Activated CD8-positive, alpha-beta memory T cell treated with anti-CD3 and anti-CD28 coated beads, Interleukin-2, amount 50 U/mL, for 4 hours (primary cell): ENCODE measurements around the gene FILIP1L.

ENCODE experiments used
- DNase-seq: peaks from one replicate; pipeline ENCODE4 v3.0.0-alpha.2; 2020

The FILIP1L gene

GRCh38 chr3:100005665-100006393 is 108.5 kb downstream of the FILIP1L start:
- DNase-seq: no peak

DNA sequence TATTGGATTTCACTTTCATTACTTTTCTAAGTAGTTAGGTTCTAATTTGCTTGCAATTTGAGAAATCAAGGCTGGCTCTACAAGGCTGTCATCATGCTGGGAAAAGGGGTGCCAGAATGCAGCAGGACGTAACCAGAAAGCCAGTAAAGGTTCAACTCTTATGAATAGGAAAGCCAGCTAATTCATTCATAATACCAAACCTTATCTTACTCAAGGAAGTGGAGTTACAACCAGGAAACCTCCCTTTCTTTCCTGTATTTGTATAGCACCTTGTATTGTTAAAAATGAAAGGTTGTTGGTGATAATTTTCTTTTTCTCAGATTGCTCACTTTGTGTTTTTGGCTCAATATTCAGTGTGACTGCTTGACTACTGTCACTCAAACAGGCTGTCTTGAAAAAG is 109.4 kb downstream of the FILIP1L start:
- no peak for DNase-seq

DNA sequence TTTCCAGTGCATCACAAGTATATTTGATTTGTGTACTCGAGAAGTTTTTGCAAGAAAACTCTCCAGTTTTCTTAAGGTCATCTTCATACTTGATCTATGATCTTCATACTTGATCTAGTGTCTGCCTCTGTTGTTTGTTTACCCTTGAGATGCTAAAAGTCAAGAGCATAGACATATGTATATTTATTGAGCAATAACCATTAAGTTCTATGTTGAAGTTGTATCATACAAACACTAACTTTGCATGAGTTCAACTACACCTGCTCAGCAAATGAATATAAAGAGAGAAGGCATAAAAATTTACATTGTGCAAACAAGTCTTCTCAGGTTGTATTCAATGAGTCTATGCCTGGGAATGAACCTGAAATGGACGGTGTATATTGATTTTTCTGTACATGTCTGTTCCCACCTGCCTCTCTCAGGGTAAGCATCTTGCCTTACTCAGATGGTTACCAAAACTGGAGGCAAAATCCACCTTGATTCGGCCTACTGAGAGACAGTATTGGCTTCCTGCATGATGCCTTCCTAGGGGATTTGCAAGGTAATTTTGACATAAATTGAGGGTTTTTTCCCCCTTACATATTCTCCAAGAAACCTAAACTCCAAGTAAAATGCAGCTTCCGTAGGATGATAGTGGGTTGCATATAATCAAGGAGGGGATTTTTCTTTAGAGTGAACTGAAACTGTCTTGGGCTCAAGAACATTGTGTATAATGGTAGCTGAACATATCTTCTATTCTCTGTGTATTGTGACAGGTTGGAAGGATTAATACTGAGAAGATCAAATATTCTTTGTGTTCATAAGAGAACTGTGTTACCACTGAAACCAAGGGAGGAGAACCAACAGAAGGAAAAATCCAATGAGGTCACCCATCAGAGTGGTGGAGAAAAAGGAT is 110.4 kb downstream of the FILIP1L start:
- DNase-seq: no peak

DNA sequence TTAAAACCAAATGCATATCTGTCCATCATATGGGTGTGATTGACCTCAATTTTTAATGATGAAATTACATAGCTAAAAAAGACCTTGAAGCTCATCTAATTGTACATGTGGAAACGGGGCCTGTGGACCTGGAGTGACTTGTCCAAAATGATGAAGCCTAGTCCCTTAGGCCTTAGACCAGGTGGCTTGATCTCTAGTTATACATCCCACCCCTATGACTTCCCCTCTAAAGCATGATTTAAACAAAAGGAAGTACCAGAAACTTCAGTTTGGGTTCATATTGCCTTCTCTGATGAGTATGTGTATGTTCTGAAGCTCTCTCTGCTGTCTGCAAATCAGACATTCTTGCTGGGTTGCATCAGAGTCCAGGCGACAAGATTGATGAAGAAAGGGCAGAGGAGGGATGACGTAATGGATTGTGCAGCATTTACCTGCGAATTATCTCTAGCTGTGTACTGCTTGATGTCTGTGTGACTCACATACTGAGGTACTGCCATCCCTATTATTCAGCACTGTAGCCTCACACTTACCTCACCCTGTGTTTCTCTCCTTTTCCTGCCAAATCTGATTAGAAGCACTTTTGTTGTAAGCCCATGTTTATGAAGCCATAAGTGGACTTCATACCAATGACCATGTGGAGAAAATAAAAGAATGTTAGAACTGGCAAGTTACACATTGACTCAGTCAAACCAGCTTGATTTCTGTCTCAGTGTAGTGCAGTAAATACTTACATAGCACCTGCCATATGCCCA is 111.5 kb downstream of the FILIP1L start:
- no peak for DNase-seq

GRCh38 chr3:100001526-100002270 is 112.6 kb downstream of the FILIP1L start:
- no peak for DNase-seq

- no peak for DNase-seq
Measured at GRCh38 chr3:100001083-100001482, 113.2 kb downstream of the FILIP1L start.

- DNase-seq: no peak
Measured at GRCh38 chr3:99999536-99999935, 114.8 kb downstream of the FILIP1L start.

DNA sequence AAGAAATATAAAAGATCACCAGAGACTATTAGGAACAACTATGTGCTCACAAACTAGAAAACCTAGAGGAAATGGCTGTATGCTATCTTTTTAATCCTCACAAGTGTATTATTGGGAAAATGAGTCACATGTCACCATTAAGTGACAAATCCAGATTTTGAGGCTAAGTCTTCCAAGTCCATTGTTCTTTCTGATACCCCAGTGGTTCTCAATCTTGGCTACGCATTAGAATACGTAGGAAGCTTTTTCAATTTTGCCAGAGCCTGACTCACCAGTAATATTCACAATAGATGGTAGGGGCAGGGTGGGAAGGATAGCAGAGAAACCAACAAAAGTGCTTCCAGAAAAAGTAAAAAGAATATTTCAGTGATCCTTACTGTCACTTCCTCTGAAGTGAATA is 117.0 kb downstream of the FILIP1L start:
- no peak for DNase-seq

DNA sequence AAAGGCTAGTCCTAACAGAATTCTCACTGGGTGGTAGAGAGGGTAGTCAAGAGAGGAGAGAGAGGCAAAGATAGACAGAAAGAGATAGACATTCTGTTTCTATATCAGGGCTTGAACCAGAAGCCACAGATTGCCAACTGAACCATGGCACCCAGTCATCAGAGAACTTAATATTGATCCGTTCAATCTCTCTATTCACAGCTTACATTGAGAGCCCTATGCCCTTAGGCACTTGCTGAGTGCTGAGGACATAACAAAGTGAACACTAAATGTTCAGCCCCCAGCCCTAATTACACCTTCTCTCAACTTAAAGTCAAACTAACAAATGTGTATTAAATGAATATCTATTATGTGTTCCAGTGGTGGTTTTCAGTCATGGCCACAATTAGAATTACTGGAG is 124.1 kb downstream of the FILIP1L start:
- DNase-seq: no peak

GRCh38 chr3:99984668-99985067 is 129.6 kb downstream of the FILIP1L start:
- no peak for DNase-seq

DNA sequence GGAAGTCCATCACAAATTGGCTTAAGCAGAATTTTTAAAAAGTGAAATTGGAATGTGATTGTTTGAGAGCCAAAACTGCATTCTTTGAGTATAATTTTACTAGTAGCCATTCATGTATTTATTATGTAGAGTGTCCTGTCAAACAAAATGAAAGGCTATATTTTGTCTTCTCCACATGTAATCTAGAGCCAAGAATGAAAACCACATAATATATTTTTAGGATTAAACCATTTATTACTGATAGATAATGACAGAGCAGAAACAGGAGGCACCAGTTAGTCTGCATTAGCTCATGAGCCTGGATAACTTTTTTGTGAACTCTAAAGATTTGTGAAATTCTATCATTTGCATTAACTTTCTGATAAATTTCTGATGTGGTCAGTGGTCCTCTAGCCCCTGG is 130.2 kb downstream of the FILIP1L start:
- no peak for DNase-seq

DNA sequence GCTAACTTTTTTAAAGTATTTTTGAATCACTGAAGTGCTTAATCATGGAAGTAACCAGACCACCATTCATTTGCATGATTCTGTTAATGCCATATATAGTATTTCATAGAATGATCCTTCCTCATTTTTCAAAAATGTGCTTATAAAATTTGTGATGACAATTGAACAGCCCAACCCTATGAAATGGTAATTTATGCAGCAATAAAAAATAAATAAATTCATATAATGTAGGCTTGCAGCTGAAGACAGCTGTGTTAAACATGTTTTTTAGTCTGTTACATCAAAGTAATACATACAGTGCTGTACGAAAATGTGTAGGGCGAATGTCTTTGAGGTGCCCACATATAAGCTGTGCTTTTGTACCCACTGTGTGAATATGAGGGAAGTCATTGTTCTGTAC is 131.7 kb downstream of the FILIP1L start:
- no peak for DNase-seq

DNA sequence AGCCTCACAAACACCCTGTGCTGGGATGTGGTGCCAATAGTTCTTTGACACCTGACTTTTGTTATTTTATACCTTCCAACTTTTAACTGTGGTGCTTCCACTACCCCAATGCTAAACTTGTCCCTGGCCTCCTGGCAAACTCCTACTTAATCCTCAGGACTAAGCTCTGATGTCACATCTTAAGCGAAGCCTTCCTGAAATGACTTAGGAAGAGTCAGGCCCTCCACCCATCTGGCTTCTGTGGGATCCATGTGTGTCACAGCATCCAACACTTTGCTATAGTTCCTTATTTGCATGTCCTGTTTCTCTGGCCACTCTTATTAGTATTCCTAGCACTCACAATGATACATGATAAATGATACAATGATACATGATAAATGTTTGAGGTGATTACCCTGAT is 133.2 kb downstream of the FILIP1L start:
- no peak for DNase-seq

DNA sequence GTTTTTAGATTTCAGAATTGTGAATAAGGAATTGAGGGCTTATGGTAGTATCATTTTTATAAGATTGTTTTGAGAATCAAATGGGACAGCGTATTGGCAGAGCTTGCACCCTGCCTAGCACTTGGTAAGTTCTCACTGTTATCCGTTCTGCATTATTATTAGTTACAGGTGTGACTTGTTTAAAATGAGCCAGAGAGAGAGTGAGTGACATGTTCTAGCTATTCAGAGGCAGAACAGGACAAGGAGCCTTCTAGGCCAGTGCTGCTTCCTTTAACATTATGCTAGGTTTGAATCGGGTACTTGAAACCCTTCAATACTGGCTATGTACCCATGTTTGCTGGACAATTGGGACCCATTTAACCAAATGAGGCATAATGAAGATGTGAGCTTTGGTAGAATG is 133.7 kb downstream of the FILIP1L start:
- DNase-seq: no peak

DNA sequence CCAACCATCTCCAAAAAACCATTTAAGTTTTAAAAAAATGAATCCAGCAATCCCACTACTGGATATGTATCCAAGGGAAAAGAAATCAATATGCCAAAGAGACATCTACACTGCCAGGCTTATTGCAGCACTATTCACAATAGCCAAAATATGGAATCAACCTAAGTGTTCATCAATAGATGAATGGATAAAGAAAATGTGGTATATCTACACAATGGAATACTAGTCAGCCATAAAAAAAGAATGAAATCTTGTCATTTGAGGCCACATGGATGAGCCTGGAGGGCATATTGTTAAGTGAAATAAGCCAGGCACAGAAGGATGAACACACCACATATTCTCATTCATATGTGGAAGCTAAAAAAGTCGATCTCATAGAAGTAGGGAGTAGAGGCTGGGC is 136.1 kb downstream of the FILIP1L start:
- DNase-seq: no peak

- DNase-seq: no peak
Measured at GRCh38 chr3:99976584-99976983, 137.7 kb downstream of the FILIP1L start.

GRCh38 chr3:99974989-99975388 is 139.3 kb downstream of the FILIP1L start:
- DNase-seq: no peak

DNA sequence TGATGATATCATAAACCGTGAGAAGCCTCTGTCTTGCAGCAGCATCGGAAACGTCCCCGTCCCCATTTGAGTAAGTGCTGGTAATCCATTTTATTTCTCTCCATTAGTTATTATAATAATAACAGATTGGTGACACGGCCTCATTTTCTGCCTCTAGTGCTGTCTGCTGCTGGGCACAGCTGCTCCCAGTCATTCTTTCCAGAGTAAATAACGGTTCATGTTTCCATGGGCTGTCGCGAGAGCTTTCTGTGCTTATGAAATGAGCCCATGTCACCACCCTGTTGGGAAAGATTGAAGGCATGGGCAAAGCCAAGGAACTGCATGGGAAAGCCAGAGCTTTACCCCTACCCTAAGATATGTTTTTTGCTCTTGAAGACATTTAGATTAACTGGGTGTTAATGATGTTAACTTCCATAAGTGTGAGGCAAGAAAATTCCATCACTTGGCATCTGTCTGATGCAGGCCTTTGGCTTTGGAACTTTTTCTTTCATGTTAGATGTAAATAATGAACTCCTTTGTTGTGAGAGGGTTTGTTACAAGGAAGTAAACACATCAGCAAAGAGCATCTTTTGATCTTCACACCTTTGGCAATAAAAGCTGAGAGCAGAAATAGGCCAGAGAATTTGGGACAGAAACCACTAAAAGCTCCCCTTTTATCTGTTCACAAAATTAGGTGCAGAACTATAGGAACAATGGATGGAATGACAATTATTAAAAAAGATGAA is 141.8 kb downstream of the FILIP1L start:
- no peak for DNase-seq

DNA sequence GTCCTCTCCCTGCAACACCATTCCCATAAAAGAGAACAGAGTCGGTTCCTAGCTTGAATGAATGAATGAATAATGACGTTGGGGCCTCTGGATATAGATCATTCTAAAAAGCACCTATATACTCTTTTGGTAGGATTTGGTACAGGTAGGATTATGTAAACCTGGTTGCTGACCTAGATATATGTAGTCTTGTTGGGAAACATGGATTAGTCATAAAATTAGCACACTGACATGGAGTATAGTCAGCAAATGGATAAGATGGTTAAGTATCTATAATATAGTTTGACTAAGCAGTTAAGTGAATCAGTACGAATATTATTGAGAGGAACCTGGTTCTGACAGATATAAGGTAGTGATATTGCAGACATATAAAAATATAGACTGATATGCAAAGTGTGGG is 142.5 kb downstream of the FILIP1L start:
- DNase-seq: no peak

DNA sequence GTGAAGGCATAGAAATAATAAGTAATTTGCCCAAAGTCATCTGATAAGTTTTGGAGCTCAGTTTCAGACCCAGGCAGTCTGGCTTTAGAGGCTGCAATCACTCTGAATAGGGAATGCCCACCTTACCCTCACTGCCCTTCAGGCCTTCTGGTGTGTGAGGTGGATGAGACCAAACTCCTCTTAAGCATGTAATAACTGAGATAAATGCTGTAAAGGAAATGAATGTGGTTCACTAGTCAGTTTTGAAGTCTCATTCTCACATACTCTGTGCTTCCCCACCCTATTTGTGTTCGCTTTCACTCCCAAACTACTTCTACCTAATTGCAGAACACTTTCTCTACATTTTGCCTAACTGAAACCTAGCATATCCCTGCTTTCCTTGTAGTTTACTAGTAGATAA is 144.1 kb downstream of the FILIP1L start:
- DNase-seq: no peak

- no peak for DNase-seq
Measured at GRCh38 chr3:99969136-99969535, 145.2 kb downstream of the FILIP1L start.

DNA sequence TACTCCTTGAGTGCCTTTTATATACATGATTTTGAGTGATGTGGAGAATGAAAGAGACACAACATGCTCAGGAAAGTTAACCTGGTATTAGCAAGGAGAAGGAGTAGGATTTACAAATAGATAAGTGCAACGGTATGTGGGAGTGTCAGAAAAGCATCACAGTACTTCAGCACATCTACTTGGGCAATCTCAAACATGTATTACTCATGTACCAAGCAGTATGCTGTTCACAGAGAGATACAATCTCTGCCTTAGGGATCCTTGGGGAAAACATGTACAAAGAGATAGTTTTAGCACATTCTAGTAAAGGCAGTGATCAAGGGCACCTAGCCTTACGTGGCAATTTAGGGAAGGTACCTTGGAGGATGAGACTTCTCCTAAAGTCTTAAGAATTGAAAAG is 146.5 kb downstream of the FILIP1L start:
- no peak for DNase-seq
